ENCODE measurements around the gene SIX2. TPM values are rescaled to one million over a fixed set of nuclear protein-coding genes. Genes with fewer than 3 reads are reported as not detected.

The SIX2 gene
- total and polyA plus RNA-seq, 2 donors (not counting 3 experiments of a cell fraction or from before 2014, with no cell fraction given) = 0.24 to 0.54 TPM

GRCh38 chr2:44955593-44956392 lies 53.5 kb downstream of the SIX2 start:
- peak; percentile 90 for FAIRE-seq
- H3K4me1 ChIP-seq (ENCODE audit: control insufficient read depth, extremely low read depth, insufficient read depth, low read length) = peaks cover 16% of the 10 kb centered on the region
- TF ChIP-seq EZH2 (IDR thresholded peaks at IDR 0.05; ENCODE audit: borderline replicate concordance, low read depth, low read length, severe bottlenecking) (no peak), POLR2A (IDR thresholded peaks at IDR 0.05; ENCODE audit: low read depth, low read length) (no peak), CTCF (IDR thresholded peaks at IDR 0.05; ENCODE audit: extremely low read depth in 1 of 2, insufficient read depth in 1 of 2, low read depth in 1 of 2, low read length in 2 of 2) (peak; percentile 86 to 97), MYC (IDR thresholded peaks at IDR 0.05; ENCODE audit: low read depth, low read length) (no peak), POLR2AphosphoS5 (IDR thresholded peaks at IDR 0.05; ENCODE audit: insufficient read depth, low read depth, low read length) (no peak), JUN (IDR thresholded peaks at IDR 0.05; ENCODE audit: borderline replicate concordance, insufficient read depth, insufficient read length, low read depth) (no peak), GATA2 (IDR thresholded peaks at IDR 0.05; ENCODE audit: insufficient read depth, insufficient read length, low read depth, low read length) (no peak)
- dilution Hi-C loops (cut with MboI; ENCODE audit: extremely low pct_ligation_motif_present, low sequenced_read_pairs) = no loop called here
- H3K4me2 ChIP-seq (ENCODE audit: insufficient read depth, low read length) = no peak overlapping the region
- no peaks in the 10 kb centered on the region for H3K9me1 ChIP-seq (replicated peaks; ENCODE audit: control insufficient read depth, extremely low read depth, insufficient read depth, low read length)
- ChIA-PET POLR2A (interaction anchor here (1.1 kb wide), 1 partner anchor 563 kb away, joined by 4 read pairs; no protein-coding TSS in a partner anchor), CTCF (interaction anchor here (0.5 to 6.0 kb wide), 42 partner anchors 8 to 1078 kb away, joined by 3 to 242 read pairs (median 4); partner anchors contain the start of genes CAMKMT and PREPL)
- no peaks in the 10 kb centered on the region for H3K9me3 ChIP-seq (replicated peaks; ENCODE audit: control insufficient read depth, insufficient read depth, low read length)
- H3K27me3 ChIP-seq (ENCODE audit: control insufficient read depth in 2 of 2, insufficient read depth in 2 of 2, low read length in 2 of 2) = peaks cover 47 to 52% of the 10 kb centered on the region in 2 experiments
- DNase-seq (ENCODE audit: low read depth, low spot score) = peak; percentile 60
- intact Hi-C loops (cut with micrococcal nuclease) = loop anchor here (1.0 to 10.0 kb wide), 7 partner anchors 395 to 1081 kb away; no protein-coding TSS in a partner anchor
- H3K79me2 ChIP-seq (ENCODE audit: control insufficient read depth, insufficient read depth, low read length) = no peaks in the 10 kb centered on the region
- no peak overlapping the region for H2AFZ ChIP-seq (ENCODE audit: low read depth, low read length)
- BruUV-seq (replicated peaks) = no TSS peak
- no peaks in the 10 kb centered on the region for H3K36me3 ChIP-seq (ENCODE audit: control insufficient read depth in 2 of 2, extremely low read depth in 1 of 2, insufficient read depth in 2 of 2, low read length in 2 of 2)
- no peak overlapping the region for H3K4me3 ChIP-seq (replicated peaks in 1 of 3; ENCODE audit: insufficient read depth in 1 of 3, low read depth in 1 of 3, low read length in 3 of 3)
- no peak overlapping the region for H3K27ac ChIP-seq (ENCODE audit: insufficient read depth, low read depth, low read length)
- no peaks in the 10 kb centered on the region for H4K20me1 ChIP-seq (replicated peaks; ENCODE audit: control insufficient read depth, extremely low read depth, insufficient read depth, low read length)
- no peak overlapping the region for H3K9ac ChIP-seq (replicated peaks; ENCODE audit: extremely low read depth, insufficient read depth, low read length)

Other genes starting within 250 kb of the SIX2 start
- gene SIX3, start 67.8 kb downstream of the SIX2 start, total RNA-seq = not detected in 2 replicates
- gene SIX3, start 67.8 kb downstream of the SIX2 start, polyA plus RNA-seq = not detected in 2 replicates

Data from endothelial cell of umbilical vein (primary cell).